ENCODE measurements around the gene ZNF804B.

ZNF804B gene

GRCh38 chr7:89265631-89266030 lies 506.1 kb downstream of the ZNF804B start:
- DNase-seq (ENCODE audit: low read depth) = no peak

GRCh38 chr7:89283302-89283701 lies 523.8 kb downstream of the ZNF804B start:
- no peak for DNase-seq (ENCODE audit: low read depth)

GRCh38 chr7:89308535-89308934 lies 549.0 kb downstream of the ZNF804B start:
- no peak for DNase-seq (ENCODE audit: low read depth)

- no peak for DNase-seq (ENCODE audit: low read depth)
Observed at GRCh38 chr7:89311886-89312285, 552.4 kb downstream of the ZNF804B start.

- no peak for DNase-seq (ENCODE audit: low read depth)
Observed at GRCh38 chr7:89312551-89312950, 553.1 kb downstream of the ZNF804B start.

- no peak for DNase-seq (ENCODE audit: low read depth)
Observed at GRCh38 chr7:89316584-89317251, 557.2 kb downstream of the ZNF804B start.

GRCh38 chr7:89332026-89332425 lies 572.5 kb downstream of the ZNF804B start:
- DNase-seq (ENCODE audit: low read depth) = peak; percentile 1

GRCh38 chr7:89334797-89335196 lies 575.3 kb downstream of the ZNF804B start:
- DNase-seq (ENCODE audit: low read depth) = no peak

GRCh38 chr7:89335490-89335889 lies 576.0 kb downstream of the ZNF804B start:
- no peak for DNase-seq (ENCODE audit: low read depth)

GRCh38 chr7:89336121-89336520 lies 576.6 kb downstream of the ZNF804B start:
- no peak for DNase-seq (ENCODE audit: low read depth)

GRCh38 chr7:89339748-89340147 lies 580.2 kb downstream of the ZNF804B start:
- no peak for DNase-seq (ENCODE audit: low read depth)

- no peak for DNase-seq (ENCODE audit: low read depth)
Observed at GRCh38 chr7:89357121-89357520, 597.6 kb downstream of the ZNF804B start.

GRCh38 chr7:89377219-89377618 lies 617.7 kb downstream of the ZNF804B start:
- DNase-seq (ENCODE audit: low read depth) = no peak

GRCh38 chr7:89385411-89385810 lies 625.9 kb downstream of the ZNF804B start:
- no peak for DNase-seq (ENCODE audit: low read depth)
